Measurements from ENCODE around the gene SARNP. TPM values are rescaled to one million over a fixed set of nuclear protein-coding genes. Genes with fewer than 3 reads are reported as not detected.

SARNP gene
- total and polyA plus RNA-seq, 10 of the 15 experiments (the other 5 are each of a cell fraction or from before 2014, with no cell fraction given): 77.6 to 445 (median 188) TPM

DNA sequence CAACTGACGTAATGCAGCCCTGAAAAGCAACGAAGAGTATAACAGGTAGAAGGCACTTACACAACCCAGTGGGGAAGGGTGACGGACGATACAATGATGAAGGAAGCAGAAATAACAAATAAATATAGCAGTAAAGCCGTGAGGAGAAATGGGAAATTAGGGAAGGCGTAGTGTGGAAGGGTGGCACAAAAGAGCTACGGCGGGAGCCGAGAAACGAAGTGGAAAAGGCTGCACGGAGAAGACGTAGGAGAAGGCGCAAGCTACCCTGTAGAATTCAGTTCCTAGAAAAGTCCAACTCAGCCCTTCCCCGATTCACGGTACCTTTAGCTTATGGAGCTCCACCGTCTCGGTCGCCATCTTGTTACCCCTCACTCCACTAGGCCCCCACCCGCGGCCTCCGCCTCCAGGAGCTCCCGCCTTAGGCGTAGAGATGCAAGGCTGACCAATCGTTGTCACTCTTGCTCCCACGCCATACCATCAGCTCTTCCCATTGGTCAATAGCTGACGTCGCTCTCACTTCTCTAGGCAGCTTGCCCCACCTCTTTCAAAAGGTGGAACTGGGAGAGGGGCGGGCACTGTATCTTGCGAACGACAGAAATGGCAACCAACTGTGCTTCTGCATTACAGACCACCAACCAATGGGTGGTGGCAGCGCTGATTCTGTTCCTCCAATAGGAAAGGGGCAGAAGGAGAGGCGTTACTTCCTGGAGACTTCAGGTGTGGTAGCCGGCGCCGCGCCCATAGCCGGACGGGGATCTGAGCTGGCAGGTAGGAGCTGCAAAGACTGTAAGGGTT, at the start of gene SARNP, which contains the start of gene ORMDL2 (continued):
- peak; percentile 79 for TF ChIP-seq MLLT1 (IDR thresholded peaks at IDR 0.05)
- TF ChIP-seq ESRRA (IDR thresholded peaks at IDR 0.05; ENCODE audit: low read length): no peak
- TF ChIP-seq, protein P1, sequence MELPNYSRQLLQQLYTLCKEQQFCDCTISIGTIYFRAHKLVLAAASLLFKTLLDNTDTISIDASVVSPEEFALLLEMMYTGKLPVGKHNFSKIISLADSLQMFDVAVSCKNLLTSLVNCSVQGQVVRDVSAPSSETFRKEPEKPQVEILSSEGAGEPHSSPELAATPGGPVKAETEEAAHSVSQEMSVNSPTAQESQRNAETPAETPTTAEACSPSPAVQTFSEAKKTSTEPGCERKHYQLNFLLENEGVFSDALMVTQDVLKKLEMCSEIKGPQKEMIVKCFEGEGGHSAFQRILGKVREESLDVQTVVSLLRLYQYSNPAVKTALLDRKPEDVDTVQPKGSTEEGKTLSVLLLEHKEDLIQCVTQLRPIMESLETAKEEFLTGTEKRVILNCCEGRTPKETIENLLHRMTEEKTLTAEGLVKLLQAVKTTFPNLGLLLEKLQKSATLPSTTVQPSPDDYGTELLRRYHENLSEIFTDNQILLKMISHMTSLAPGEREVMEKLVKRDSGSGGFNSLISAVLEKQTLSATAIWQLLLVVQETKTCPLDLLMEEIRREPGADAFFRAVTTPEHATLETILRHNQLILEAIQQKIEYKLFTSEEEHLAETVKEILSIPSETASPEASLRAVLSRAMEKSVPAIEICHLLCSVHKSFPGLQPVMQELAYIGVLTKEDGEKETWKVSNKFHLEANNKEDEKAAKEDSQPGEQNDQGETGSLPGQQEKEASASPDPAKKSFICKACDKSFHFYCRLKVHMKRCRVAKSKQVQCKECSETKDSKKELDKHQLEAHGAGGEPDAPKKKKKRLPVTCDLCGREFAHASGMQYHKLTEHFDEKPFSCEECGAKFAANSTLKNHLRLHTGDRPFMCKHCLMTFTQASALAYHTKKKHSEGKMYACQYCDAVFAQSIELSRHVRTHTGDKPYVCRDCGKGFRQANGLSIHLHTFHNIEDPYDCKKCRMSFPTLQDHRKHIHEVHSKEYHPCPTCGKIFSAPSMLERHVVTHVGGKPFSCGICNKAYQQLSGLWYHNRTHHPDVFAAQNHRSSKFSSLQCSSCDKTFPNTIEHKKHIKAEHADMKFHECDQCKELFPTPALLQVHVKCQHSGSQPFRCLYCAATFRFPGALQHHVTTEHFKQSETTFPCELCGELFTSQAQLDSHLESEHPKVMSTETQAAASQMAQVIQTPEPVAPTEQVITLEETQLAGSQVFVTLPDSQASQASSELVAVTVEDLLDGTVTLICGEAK (IDR thresholded peaks at IDR 0.05; ENCODE audit: borderline replicate concordance): peak; percentile 88; the same call in 1 of the 2 replicates
- TF ChIP-seq, protein P2, sequence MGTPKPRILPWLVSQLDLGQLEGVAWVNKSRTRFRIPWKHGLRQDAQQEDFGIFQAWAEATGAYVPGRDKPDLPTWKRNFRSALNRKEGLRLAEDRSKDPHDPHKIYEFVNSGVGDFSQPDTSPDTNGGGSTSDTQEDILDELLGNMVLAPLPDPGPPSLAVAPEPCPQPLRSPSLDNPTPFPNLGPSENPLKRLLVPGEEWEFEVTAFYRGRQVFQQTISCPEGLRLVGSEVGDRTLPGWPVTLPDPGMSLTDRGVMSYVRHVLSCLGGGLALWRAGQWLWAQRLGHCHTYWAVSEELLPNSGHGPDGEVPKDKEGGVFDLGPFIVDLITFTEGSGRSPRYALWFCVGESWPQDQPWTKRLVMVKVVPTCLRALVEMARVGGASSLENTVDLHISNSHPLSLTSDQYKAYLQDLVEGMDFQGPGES (IDR thresholded peaks at IDR 0.05): peak; percentile 97
- TF ChIP-seq BMI1 (IDR thresholded peaks at IDR 0.05; ENCODE audit: borderline replicate concordance): no peak
- no peak for TF ChIP-seq RAD51 (IDR thresholded peaks at IDR 0.05)
- peak; percentile 84; the same call in 1 of the 2 replicates for TF ChIP-seq NBN (IDR thresholded peaks at IDR 0.05)
- TF ChIP-seq EZH2 (IDR thresholded peaks at IDR 0.05; ENCODE audit: borderline replicate concordance, control insufficient read depth, low read depth, low read length): no peak
- TF ChIP-seq SMC3 (IDR thresholded peaks at IDR 0.05; ENCODE audit: borderline replicate concordance, low read length): no peak
- TF ChIP-seq CTCF (IDR thresholded peaks at IDR 0.05 in 2 of 3, conservative IDR thresholded peaks at IDR 0.05 in 1 of 3; ENCODE audit: control insufficient read depth in 2 of 3, extremely low read depth in 1 of 3, insufficient read depth in 1 of 3, low read depth in 3 of 3, low read length in 3 of 3): no peak
- TF ChIP-seq CBX5 (IDR thresholded peaks at IDR 0.05; ENCODE audit: low read depth): no peak
- peak in 1 of 2 experiments; percentile 15; a peak in 1 of 4 replicates for TF ChIP-seq IKZF2 (IDR thresholded peaks at IDR 0.05)
- peak; percentile 89 for TF ChIP-seq GABPA (IDR thresholded peaks at IDR 0.05; ENCODE audit: low read depth)
- no peak for TF ChIP-seq MEF2B (IDR thresholded peaks at IDR 0.05; ENCODE audit: partially characterized antibody, poor library complexity, severe bottlenecking)
- TF ChIP-seq MEF2A (IDR thresholded peaks at IDR 0.05; ENCODE audit: insufficient read depth, low read depth, low read length): 0 out of 2 replicates have a peak, but pooled peaks have one; percentile 13
- TF ChIP-seq SP1 (IDR thresholded peaks at IDR 0.05; ENCODE audit: low read depth, low read length): peak; percentile 98
- no peak for TF ChIP-seq NR2C1 (IDR thresholded peaks at IDR 0.05)
- TF ChIP-seq CREM (IDR thresholded peaks at IDR 0.05; ENCODE audit: low read depth): peak; percentile 67; the same call in 1 of the 2 replicates
- peak; percentile 86; the same call in 1 of the 2 replicates for TF ChIP-seq PAX8 (IDR thresholded peaks at IDR 0.05)
- peak; percentile 35; the same call in 1 of the 2 replicates for TF ChIP-seq ASH2L (IDR thresholded peaks at IDR 0.05; ENCODE audit: borderline replicate concordance, low read depth)
- no peak for TF ChIP-seq ATF3 (IDR thresholded peaks at IDR 0.05; ENCODE audit: borderline replicate concordance, extremely low read depth, low read depth, low read length)

Measured in GM12878 (cell line).